Measurements from ENCODE around the gene ZC3H7B.
A peak's percentile ranks its signal among the peaks of the same experiment; 100 is the strongest.
"Not testable (repeated sequence)": the region's sequence is repeated elsewhere in the genome, so short reads cannot be mapped to it uniquely, and the experiment has no call there.

ZC3H7B gene

GRCh38 chr22:41382098-41382578, 80.8 kb downstream of the ZC3H7B start:
- no peak for DNase-seq (ENCODE audit: low read depth, low spot score)

- peak; percentile 27 for DNase-seq (ENCODE audit: low read depth, low spot score)
Observed at GRCh38 chr22:41382610-41383009, 81.3 kb downstream of the ZC3H7B start.

- no peak for DNase-seq (ENCODE audit: low read depth, low spot score)
Observed at GRCh38 chr22:41383085-41383484, 81.8 kb downstream of the ZC3H7B start.

GRCh38 chr22:41384128-41384527, 82.8 kb downstream of the ZC3H7B start:
- DNase-seq (ENCODE audit: low read depth, low spot score) = no peak

GRCh38 chr22:41387341-41387740, 86.0 kb downstream of the ZC3H7B start:
- no peak for DNase-seq (ENCODE audit: low read depth, low spot score)

GRCh38 chr22:41394012-41394356, 92.7 kb downstream of the ZC3H7B start:
- no peak for DNase-seq (ENCODE audit: low read depth, low spot score)

- DNase-seq (ENCODE audit: low read depth, low spot score) = no peak
Observed at GRCh38 chr22:41395531-41396240, 94.4 kb downstream of the ZC3H7B start.

GRCh38 chr22:41397143-41397811, 96.0 kb downstream of the ZC3H7B start:
- DNase-seq (ENCODE audit: low read depth, low spot score) = no peak

GRCh38 chr22:41398921-41399320, 97.6 kb downstream of the ZC3H7B start:
- DNase-seq (ENCODE audit: low read depth, low spot score) = no peak

- peak; percentile 73 for DNase-seq (ENCODE audit: low read depth, low spot score)
Observed at GRCh38 chr22:41401781-41402648, 100.7 kb downstream of the ZC3H7B start.

- not testable (repeated sequence) for DNase-seq (ENCODE audit: low read depth, low spot score)
Observed at GRCh38 chr22:41402851-41403250, 101.5 kb downstream of the ZC3H7B start.

GRCh38 chr22:41403532-41404318, 102.4 kb downstream of the ZC3H7B start:
- DNase-seq (ENCODE audit: low read depth, low spot score) = peak; percentile 93

- DNase-seq (ENCODE audit: low read depth, low spot score) = no peak
Observed at GRCh38 chr22:41405588-41405987, 104.3 kb downstream of the ZC3H7B start.

GRCh38 chr22:41406410-41406809, 105.1 kb downstream of the ZC3H7B start:
- DNase-seq (ENCODE audit: low read depth, low spot score) = no peak

- DNase-seq (ENCODE audit: low read depth, low spot score) = no peak
Observed at GRCh38 chr22:41407433-41407832, 106.1 kb downstream of the ZC3H7B start.

- DNase-seq (ENCODE audit: low read depth, low spot score) = no peak
Observed at GRCh38 chr22:41408665-41409064, 107.3 kb downstream of the ZC3H7B start.

Data from astrocyte of the hippocampus (primary cell).